Measurements from ENCODE around the gene PTPN20.

Gene PTPN20

DNA sequence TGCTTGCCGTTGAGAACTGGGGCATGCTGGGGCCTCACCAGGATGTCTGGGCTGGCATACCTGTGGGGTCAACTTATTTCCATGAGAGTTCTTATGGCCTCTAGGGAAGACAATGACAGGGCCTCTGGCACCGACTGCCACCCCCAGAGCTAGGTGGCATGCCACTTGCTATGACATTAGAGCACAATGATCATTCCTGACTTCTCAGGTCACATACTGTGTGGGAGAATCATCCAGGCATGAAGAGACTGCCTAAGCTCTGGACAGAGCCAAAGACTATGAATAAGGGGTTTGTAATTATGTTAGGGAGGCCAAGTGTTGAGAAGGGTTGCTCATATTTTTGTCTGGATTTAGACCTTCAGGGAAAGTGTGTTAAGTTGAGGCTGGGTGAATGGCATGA, 97.5 kb downstream of the PTPN20 start:
- no peaks in the 10 kb centered on the region for H3K27me3 ChIP-seq (replicated peaks; ENCODE audit: control insufficient read depth, insufficient read depth, low read length)
- H3K36me3 ChIP-seq (ENCODE audit: control insufficient read depth, insufficient read depth, low read length) = no peaks in the 10 kb centered on the region
- H3K4me3 ChIP-seq (replicated peaks; ENCODE audit: low read depth, low read length) = no peak overlapping the region
- no peak for DNase-seq (ENCODE audit: extremely low read depth, insufficient read length)
- TF ChIP-seq, protein P1, sequence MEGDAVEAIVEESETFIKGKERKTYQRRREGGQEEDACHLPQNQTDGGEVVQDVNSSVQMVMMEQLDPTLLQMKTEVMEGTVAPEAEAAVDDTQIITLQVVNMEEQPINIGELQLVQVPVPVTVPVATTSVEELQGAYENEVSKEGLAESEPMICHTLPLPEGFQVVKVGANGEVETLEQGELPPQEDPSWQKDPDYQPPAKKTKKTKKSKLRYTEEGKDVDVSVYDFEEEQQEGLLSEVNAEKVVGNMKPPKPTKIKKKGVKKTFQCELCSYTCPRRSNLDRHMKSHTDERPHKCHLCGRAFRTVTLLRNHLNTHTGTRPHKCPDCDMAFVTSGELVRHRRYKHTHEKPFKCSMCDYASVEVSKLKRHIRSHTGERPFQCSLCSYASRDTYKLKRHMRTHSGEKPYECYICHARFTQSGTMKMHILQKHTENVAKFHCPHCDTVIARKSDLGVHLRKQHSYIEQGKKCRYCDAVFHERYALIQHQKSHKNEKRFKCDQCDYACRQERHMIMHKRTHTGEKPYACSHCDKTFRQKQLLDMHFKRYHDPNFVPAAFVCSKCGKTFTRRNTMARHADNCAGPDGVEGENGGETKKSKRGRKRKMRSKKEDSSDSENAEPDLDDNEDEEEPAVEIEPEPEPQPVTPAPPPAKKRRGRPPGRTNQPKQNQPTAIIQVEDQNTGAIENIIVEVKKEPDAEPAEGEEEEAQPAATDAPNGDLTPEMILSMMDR (IDR thresholded peaks at IDR 0.05; ENCODE audit: insufficient read depth, low read length, poor library complexity, severe bottlenecking) = no peak

DNA sequence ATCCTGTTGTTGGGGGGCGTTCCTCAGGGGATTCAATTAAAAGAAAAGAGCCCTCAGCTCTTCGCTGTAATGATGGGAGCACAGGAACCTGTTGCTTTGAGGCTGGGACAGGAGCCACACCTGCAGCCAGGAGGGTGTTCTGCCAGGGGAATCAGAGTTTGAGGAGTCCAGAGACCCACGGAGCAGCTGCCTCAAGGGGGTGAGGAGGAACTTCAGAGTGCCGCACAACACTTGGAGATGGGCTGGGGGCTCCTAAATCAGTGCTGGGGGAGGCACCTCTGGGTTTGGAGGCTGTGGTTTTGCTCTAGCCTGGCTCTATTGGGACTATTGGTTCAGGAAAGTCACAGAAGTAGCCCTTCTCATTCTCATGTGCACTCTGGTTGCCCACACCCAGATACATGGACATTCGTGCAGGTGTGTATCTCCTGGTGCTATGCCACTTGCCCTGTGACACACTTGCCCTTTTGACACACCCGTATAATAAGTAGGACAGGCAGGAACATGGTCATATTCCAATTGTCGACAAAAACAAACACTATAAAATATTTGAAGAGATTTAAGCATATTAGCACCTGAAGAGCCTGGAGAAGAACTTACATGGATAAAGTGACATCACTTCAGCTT, 98.1 kb downstream of the PTPN20 start:
- TF ChIP-seq, protein P1 (IDR thresholded peaks at IDR 0.05; ENCODE audit: insufficient read depth, low read length, poor library complexity, severe bottlenecking) = no peak
- peaks cover 1% of the 10 kb centered on the region; the same call in 1 of the 2 replicates for H3K27me3 ChIP-seq (replicated peaks; ENCODE audit: control insufficient read depth, insufficient read depth, low read length)
- H3K36me3 ChIP-seq (ENCODE audit: control insufficient read depth, insufficient read depth, low read length) = no peaks in the 10 kb centered on the region
- DNase-seq (ENCODE audit: extremely low read depth, insufficient read length) = no peak
- H3K4me3 ChIP-seq (replicated peaks; ENCODE audit: low read depth, low read length) = no peak overlapping the region

DNA sequence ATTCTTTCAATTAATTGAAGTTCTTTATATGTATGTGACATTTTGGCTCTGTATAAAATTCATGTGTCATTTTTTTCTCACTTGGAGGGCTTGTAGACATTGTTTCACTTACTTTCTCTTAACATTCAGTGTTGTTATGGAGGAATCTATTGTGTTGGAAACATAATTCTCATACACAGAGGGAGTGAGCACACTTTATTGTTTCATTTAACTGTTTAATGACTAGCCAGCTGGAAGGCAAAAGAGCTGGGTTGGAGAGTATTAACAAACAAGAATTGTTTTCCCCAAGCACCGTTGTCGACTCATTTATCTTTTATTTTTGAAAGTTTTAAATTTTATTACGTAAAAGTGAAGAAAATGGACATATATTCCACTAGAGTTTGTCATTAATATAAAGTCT, 98.8 kb downstream of the PTPN20 start:
- DNase-seq (ENCODE audit: extremely low read depth, insufficient read length) = no peak
- TF ChIP-seq, protein P1 (IDR thresholded peaks at IDR 0.05; ENCODE audit: insufficient read depth, low read length, poor library complexity, severe bottlenecking) = no peak
- Histone ChIP-seq H3K4me3 (replicated peaks; ENCODE audit: low read depth, low read length) (no peak overlapping the region), H3K27me3 (replicated peaks; ENCODE audit: control insufficient read depth, insufficient read depth, low read length) (peaks cover 3% of the 10 kb centered on the region), H3K36me3 (ENCODE audit: control insufficient read depth, insufficient read depth, low read length) (no peaks in the 10 kb centered on the region)

DNA sequence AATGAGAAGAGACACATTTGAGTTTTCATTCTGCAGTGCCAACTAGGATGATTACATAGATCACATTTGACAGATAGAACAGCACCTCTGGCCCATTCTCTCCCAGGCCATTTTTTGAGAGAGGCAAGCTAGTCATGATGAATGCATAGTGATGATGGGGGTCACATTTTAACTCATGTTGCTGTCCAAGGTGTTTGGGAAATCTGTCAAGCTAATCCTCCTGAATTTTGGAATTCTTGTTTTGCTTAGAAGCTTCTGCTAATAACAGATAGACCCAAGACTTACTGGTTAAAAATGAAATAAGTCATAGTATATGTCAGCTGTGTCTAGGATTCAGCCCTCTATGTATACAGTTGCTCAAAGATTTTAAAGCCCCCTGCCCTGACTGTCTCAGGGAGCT, 101.0 kb downstream of the PTPN20 start:
- Histone ChIP-seq H3K4me3 (replicated peaks; ENCODE audit: low read depth, low read length) (no peak overlapping the region), H3K27me3 (replicated peaks; ENCODE audit: control insufficient read depth, insufficient read depth, low read length) (peaks cover 3% of the 10 kb centered on the region), H3K36me3 (ENCODE audit: control insufficient read depth, insufficient read depth, low read length) (no peaks in the 10 kb centered on the region)
- TF ChIP-seq, protein P1 (IDR thresholded peaks at IDR 0.05; ENCODE audit: insufficient read depth, low read length, poor library complexity, severe bottlenecking) = no peak
- DNase-seq (ENCODE audit: extremely low read depth, insufficient read length) = no peak

DNA sequence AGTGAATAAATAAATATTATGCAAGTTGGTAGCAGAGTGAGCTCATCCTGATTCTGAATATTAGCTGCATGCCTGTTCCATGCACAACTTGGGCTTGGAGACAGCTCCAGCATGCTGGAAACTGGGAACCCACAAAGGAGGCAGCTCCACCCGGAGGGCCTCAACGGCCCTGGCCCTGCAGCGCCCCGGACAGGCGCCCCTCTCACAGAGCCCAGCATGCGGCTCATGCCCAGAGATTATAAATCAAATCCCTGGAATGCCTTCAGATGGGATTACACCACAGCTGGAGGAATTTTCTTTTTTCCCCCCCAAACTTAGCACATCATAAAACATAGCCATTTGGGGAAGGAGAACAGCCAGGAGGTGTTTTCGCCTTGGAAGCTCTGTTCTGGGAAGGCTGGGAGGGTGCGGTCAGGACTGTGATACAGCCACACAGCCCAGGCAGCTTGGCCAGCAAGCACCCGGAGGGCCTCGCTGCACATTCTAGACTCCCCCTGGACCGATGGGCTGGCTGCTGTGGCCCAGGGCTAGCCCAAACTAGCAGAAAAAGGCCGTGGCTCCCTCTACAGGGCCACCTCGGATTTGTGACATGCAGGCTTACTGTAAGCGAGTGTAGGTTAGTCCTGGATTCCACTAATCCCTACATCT, 102.4 kb downstream of the PTPN20 start:
- Histone ChIP-seq H3K4me3 (replicated peaks; ENCODE audit: low read depth, low read length) (no peak overlapping the region), H3K36me3 (ENCODE audit: control insufficient read depth, insufficient read depth, low read length) (no peaks in the 10 kb centered on the region), H3K27me3 (replicated peaks; ENCODE audit: control insufficient read depth, insufficient read depth, low read length) (peaks cover 3% of the 10 kb centered on the region)
- TF ChIP-seq, protein P1 (IDR thresholded peaks at IDR 0.05; ENCODE audit: insufficient read depth, low read length, poor library complexity, severe bottlenecking) = no peak
- no peak for DNase-seq (ENCODE audit: extremely low read depth, insufficient read length)
